ENCODE measurements around the gene SLC22A7.

DNA sequence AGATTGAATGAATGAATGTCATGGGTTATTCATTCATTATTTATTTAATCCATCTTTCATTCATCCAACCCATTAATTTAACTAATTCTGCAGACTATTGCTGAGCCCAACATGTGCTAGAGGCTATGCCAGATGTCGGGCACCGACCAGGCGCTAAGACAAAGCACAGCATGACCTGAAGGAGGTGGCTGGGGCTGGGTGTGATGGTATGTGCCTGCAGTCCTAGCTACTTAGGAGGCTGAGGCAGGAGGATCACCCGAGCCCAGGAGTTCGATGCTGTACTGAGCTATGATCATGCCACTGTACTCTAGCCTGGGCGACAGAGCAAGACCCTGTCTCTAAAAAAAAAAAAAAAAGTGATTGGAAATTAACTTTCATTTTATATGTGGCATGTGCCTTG is 5.7 kb upstream of the SLC22A7 start:
- no peak for TF ChIP-seq CTCF (IDR thresholded peaks at IDR 0.05)
- no peak for TF ChIP-seq POLR2A (IDR thresholded peaks at IDR 0.05)

Data from testis (tissue), 2 donors.